Inferior parietal cortex (tissue), 1 donor: ENCODE data around the gene MAGEA9B.
"Not testable (repeated sequence)": the region's sequence is repeated elsewhere in the genome, so short reads cannot be mapped to it uniquely, and the experiment has no call there.

Experiments
- DNase-seq: peaks from one replicate; pipeline ENCODE4 v3.0.0-alpha.2; 2016; ENCODE audit errors: extremely low spot score

MAGEA9B gene

DNA sequence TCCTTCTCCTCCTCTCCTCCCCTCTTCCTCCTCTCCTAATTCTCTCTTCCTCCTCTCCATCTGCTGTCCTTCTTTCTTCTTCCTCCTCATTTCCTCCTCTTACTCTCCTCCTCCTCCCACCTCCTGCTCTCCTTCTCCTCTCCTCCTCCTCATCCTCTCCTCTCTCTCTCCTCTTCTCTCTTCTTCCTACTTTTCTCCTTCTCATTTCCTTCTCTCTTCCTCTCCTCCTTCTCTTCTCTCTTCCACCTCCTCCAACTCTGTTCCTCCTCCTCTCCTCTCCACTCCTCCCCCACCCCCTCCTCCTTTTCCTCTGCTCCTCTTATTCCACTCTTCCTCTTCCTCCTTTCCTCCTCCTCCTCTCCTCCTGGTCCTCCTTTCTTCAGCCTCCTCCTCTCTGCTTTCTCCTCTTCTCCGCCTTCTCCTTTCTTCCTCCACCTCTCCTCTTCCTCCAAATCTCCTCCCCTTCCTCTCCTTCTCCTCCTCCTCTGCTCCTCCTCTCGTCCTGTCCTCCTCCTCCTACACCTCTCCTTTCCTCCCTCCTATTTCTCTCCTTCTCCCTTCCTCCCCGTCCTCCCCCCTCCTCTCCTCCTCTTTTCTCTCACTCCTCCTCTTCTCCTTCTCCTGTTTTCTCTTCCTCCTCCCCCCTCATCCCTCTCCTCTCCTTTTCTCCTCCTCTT, 52.2 kb downstream of the MAGEA9B start:
- not testable (repeated sequence) for DNase-seq

GRCh38 chrX:149533999-149534398, 53.3 kb downstream of the MAGEA9B start:
- DNase-seq: not testable (repeated sequence)

- DNase-seq: not testable (repeated sequence)
Measured at GRCh38 chrX:149532868-149533267, 54.4 kb downstream of the MAGEA9B start.
